BJ (cell line): ENCODE data around the gene FER. TPM values are rescaled to one million over a fixed set of nuclear protein-coding genes. Genes with fewer than 3 reads are reported as not detected.

Experiments
- CTCF ChIA-PET: fragments of 350-600 bp; formaldehyde crosslinking; extraction: SDS; loops from one replicate; lab custom pipeline; 2021; ENCODE audit warnings: antibody characterized with exemption, inconsistent platforms; lab: Yijun Ruan, JAX
- POLR2A ChIA-PET: fragments of 300-600 bp; sonication (Branson Sonifier 250); formaldehyde crosslinking; extraction: SDS; loops from one replicate; lab custom pipeline; 2021; ENCODE audit warnings: antibody characterized with exemption; lab: Charles Lee
- DNase-seq: peaks from one replicate; pipeline ENCODE4 v3.0.0-alpha.2; 2011; ENCODE audit warnings: low read depth
- H3K27me3 ChIP-seq: 2 replicates; pipeline ENCODE4 v1.6.0; 2011; ENCODE audit warnings: low read length; ENCODE audit not compliant: control insufficient read depth, insufficient read depth
- H3K36me3 ChIP-seq: 2 replicates; pipeline ENCODE4 v1.5.1; 2011; ENCODE audit warnings: low read length; ENCODE audit not compliant: control insufficient read depth, insufficient read depth
- H3K4me3 ChIP-seq: 2 replicates; pipeline ENCODE4 v1.5.1; 2011; ENCODE audit warnings: low read depth, mild to moderate bottlenecking, control low read depth, low read length
- polyA plus RNA-seq: library from polyadenylated mRNA; depleted of rRNA; stranded (reverse); fragments of >200 nt; gene quantifications from 2 replicates; pipeline ENCODE4 v1.2.3, GENCODE V29; 2011
- TF ChIP-seq, protein P1 (sequence below): IDR thresholded peaks from 2 replicates; pipeline ENCODE4 v1.5.1; 2011; ENCODE audit warnings: low read depth, mild to moderate bottlenecking, control low read depth, inconsistent platforms, low read length, moderate library complexity; ENCODE audit not compliant: insufficient read depth

Gene FER
- polyA plus RNA-seq, 1 experiment, result 4.0 TPM

DNA sequence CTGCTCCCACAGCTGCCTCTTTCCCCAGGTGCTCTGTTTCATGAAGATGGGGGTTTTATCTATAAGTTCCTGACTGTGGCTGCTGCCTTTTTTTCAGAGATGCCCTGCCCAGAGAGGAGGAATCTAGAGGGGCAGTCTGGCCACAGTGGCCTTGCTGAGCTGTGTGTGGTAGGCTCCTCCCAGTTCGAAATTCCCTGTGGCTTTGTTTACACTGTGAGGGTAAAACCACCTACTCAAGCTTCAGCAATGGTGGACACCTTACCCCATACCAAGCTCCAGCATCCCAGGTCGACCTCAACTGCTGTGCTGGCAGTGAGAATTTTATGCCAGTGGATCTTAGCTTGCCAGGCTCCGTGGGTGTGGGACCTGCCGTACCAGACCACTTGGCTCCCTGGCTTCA lies 250.0 kb downstream of the FER start:
- H3K4me3 ChIP-seq, result no peak overlapping the region
- no peaks in the 10 kb centered on the region for H3K36me3 ChIP-seq
- H3K27me3 ChIP-seq, result no peaks in the 10 kb centered on the region
- TF ChIP-seq, protein P1, sequence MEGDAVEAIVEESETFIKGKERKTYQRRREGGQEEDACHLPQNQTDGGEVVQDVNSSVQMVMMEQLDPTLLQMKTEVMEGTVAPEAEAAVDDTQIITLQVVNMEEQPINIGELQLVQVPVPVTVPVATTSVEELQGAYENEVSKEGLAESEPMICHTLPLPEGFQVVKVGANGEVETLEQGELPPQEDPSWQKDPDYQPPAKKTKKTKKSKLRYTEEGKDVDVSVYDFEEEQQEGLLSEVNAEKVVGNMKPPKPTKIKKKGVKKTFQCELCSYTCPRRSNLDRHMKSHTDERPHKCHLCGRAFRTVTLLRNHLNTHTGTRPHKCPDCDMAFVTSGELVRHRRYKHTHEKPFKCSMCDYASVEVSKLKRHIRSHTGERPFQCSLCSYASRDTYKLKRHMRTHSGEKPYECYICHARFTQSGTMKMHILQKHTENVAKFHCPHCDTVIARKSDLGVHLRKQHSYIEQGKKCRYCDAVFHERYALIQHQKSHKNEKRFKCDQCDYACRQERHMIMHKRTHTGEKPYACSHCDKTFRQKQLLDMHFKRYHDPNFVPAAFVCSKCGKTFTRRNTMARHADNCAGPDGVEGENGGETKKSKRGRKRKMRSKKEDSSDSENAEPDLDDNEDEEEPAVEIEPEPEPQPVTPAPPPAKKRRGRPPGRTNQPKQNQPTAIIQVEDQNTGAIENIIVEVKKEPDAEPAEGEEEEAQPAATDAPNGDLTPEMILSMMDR, result no peak
- DNase-seq, result no peak
- ChIA-PET POLR2A (interaction anchor here (0.6 kb wide), 1 partner anchor 14 kb away, joined by 3 read pairs; no protein-coding TSS in a partner anchor), CTCF (no interaction called here)

DNA sequence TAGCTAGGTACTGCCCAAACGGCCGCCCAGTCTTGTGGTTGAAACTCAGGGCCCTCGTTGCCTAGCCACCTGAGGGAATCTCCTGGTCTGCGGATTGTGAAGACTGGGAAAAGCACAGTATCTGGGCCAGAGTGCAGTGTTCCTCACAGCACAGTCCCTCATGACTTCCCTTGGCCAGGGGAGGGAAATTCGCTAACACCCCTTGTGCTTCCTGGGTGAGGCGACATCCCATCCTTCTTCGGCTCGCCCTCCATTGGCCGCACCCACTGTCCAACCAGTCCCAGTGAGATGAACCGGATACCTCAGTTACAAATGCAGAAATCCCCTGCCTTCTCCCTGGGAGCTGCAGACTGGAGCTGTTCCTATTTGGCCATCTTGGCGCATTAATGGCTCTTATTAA lies 250.5 kb downstream of the FER start:
- POLR2A ChIA-PET, result no interaction called here
- Histone ChIP-seq H3K27me3 (no peaks in the 10 kb centered on the region), H3K4me3 (no peak overlapping the region), H3K36me3 (no peaks in the 10 kb centered on the region)
- DNase-seq, result no peak
- CTCF ChIA-PET, result no interaction called here
- TF ChIP-seq, protein P1, result no peak

DNA sequence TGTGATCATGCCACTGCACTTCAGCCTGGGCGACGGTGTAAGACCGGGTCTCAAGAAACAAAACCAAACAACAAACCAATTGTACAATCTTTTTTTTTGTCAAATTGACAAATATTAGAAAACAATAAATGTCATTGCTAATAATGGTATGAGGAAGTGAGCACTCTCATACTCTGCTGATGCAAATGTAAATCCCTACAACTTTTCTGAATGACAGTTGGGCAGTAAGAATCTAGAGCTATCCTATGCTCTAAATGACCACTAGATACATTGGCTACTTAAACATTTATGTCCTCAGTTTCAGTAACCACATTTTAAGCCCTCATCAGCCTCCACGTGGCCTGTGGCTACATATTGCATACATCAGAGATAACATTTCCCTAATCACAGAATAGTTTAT lies 256.2 kb downstream of the FER start:
- TF ChIP-seq, protein P1, result no peak
- no peak for DNase-seq
- ChIA-PET POLR2A (no interaction called here), CTCF (interaction anchor here (0.7 kb wide), 1 partner anchor 18 kb away, joined by 3 read pairs; no protein-coding TSS in a partner anchor)
- H3K4me3 ChIP-seq, result no peak overlapping the region
- H3K36me3 ChIP-seq, result no peaks in the 10 kb centered on the region
- no peaks in the 10 kb centered on the region for H3K27me3 ChIP-seq

DNA sequence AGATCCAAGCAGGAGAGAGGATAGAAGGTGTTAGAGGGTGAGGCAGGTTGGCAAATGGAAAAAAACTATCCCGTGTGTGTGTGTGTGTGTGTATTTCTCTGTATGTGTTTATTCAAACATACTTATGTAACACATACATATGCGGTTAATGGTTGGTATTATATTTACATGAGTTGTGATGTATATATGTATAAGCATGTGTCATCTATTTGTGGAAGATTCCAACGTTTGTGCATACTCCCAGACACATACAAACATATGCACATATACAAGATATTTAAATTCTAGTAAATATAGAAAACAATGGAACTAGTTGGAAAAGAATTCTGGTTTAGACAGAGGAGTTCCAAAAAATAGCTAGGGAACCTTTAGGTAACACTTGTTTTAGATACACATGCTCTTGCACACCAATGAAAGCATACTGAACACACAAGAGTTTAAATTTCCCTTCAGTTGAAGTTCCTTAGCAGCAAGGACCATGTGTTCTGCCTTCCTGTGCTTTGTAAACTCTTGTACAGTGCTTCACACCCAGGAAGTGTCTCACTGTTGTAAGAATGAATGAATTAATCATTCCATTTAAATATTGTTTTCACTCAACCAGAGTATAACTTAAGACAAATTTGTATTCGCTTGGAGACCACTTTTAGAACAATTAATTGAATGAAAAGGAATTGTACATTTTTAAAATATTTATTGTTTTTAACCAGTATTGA lies 257.8 kb downstream of the FER start:
- no peaks in the 10 kb centered on the region for H3K27me3 ChIP-seq
- H3K4me3 ChIP-seq, result no peak overlapping the region
- DNase-seq, result no peak
- no peaks in the 10 kb centered on the region for H3K36me3 ChIP-seq
- POLR2A ChIA-PET, result no interaction called here
- CTCF ChIA-PET, result no interaction called here
- TF ChIP-seq, protein P1, result no peak

DNA sequence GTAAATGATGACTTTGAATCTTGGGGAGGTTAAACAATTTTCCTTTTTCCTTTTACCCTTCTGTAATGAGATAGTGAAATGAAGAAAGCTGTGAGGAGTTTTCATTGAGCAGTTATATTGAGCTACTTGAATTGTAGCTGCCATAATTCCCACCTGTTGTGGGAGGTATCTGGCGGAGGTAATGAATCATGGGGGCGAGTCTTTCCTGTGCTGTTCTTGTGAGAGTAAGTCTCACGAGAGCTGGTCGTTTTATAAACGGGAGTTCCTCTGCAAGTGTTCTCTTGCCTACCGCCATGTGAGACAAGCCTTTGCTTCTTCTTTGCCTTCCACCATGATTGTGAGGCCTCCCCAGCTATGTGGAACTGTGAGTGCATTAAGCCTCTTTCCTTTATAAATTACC lies 258.4 kb downstream of the FER start:
- CTCF ChIA-PET, result no interaction called here

More for the DNA sequence above, 258.4 kb downstream of the FER start:
- H3K4me3 ChIP-seq, result no peak overlapping the region
- H3K27me3 ChIP-seq, result no peaks in the 10 kb centered on the region
- POLR2A ChIA-PET, result no interaction called here
- no peaks in the 10 kb centered on the region for H3K36me3 ChIP-seq
- DNase-seq, result no peak
- TF ChIP-seq, protein P1, result no peak
